GM12873 (cell line): ENCODE data around the gene ADRA2A.

ENCODE experiments used
- CTCF ChIP-seq: IDR thresholded peaks from 2 replicates; pipeline ENCODE4 v1.5.1; 2012; ENCODE audit warnings: low read depth, mild to moderate bottlenecking, moderate library complexity, low read length, control low read depth; ENCODE audit not compliant: insufficient read depth; ENCODE audit errors: missing control alignments

The ADRA2A gene

GRCh38 chr10:111107023-111107422, 30.2 kb downstream of the ADRA2A start:
- no peak for TF ChIP-seq CTCF

- no peak for TF ChIP-seq CTCF
Measured at GRCh38 chr10:111107846-111108245, 31.0 kb downstream of the ADRA2A start.

GRCh38 chr10:111108441-111108840, 31.6 kb downstream of the ADRA2A start:
- no peak for TF ChIP-seq CTCF

- no peak for TF ChIP-seq CTCF
Measured at GRCh38 chr10:111109501-111110242, 32.8 kb downstream of the ADRA2A start.

GRCh38 chr10:111110771-111111170, 33.9 kb downstream of the ADRA2A start:
- no peak for TF ChIP-seq CTCF

- TF ChIP-seq CTCF, result no peak
Measured at GRCh38 chr10:111112333-111112732, 35.5 kb downstream of the ADRA2A start.

GRCh38 chr10:111113238-111113960, 36.6 kb downstream of the ADRA2A start:
- no peak for TF ChIP-seq CTCF
